Trophoblast cell (in vitro differentiated cells and primary cell): ENCODE data around the gene ZNF681.
A peak's percentile ranks its signal among the peaks of the same experiment; 100 is the strongest.
"Not testable (repeated sequence)": the region's sequence is repeated elsewhere in the genome, so short reads cannot be mapped to it uniquely, and the experiment has no call there.

ENCODE experiments used
- DNase-seq, 2 donors: peaks; one replicate each; pipeline ENCODE4 v3.0.0-alpha.2; 2016
- H2AFZ ChIP-seq: 2 replicates; pipeline ENCODE4 v1.6.1; 2013; ENCODE audit warnings: low read length, moderate library complexity, mild to moderate bottlenecking; ENCODE audit not compliant: insufficient read depth, poor library complexity
- H2AK5ac ChIP-seq: 2 replicates; pipeline ENCODE4 v1.6.1; 2013; ENCODE audit warnings: mild to moderate bottlenecking, low read length
- H2BK120ac ChIP-seq: 2 replicates; pipeline ENCODE4 v1.6.1; 2013; ENCODE audit warnings: low read length, mild to moderate bottlenecking, moderate library complexity; ENCODE audit not compliant: insufficient read depth, poor library complexity
- H2BK12ac ChIP-seq: 2 replicates; pipeline ENCODE4 v1.6.1; 2013; ENCODE audit warnings: mild to moderate bottlenecking, low read length, moderate library complexity
- H2BK5ac ChIP-seq: 2 replicates; pipeline ENCODE4 v1.6.1; 2013; ENCODE audit warnings: low read length, low read depth, moderate library complexity, mild to moderate bottlenecking; ENCODE audit not compliant: poor library complexity
- H3K14ac ChIP-seq: 2 replicates; pipeline ENCODE4 v1.6.1; 2013; ENCODE audit warnings: mild to moderate bottlenecking, low read length
- H3K18ac ChIP-seq: 2 replicates; pipeline ENCODE4 v1.6.1; 2013; ENCODE audit warnings: mild to moderate bottlenecking, low read length
- H3K23ac ChIP-seq: 2 replicates; pipeline ENCODE4 v1.6.1; 2013; ENCODE audit warnings: low read length
- H3K27ac ChIP-seq: 2 replicates; pipeline ENCODE4 v1.5.1; 2013; ENCODE audit warnings: low read depth, mild to moderate bottlenecking, inconsistent platforms, low read length, moderate library complexity
- H3K27me3 ChIP-seq: 2 replicates; pipeline ENCODE4 v1.6.1; 2013; ENCODE audit warnings: inconsistent platforms, mild to moderate bottlenecking, low read length, moderate library complexity; ENCODE audit not compliant: insufficient read depth
- H3K36me3 ChIP-seq, 2 experiments: 1 replicate in 1 of 2; 2 replicates in 1 of 2; pipeline ENCODE4 v1.6.1; 2013; ENCODE audit warnings: low read length in 2 of 2, mild to moderate bottlenecking in 2 of 2, moderate library complexity in 1 of 2; ENCODE audit not compliant: insufficient read depth in 2 of 2, control insufficient read depth in 1 of 2
- H3K4ac ChIP-seq: 2 replicates; pipeline ENCODE4 v1.6.1; 2013; ENCODE audit warnings: low read depth, mild to moderate bottlenecking, low read length, moderate library complexity
- H3K4me1 ChIP-seq, 2 experiments: 1 replicate in 1 of 2; 2 replicates in 1 of 2; pipeline ENCODE4 v1.6.1; 2013; ENCODE audit warnings: low read length in 2 of 2, mild to moderate bottlenecking in 2 of 2, moderate library complexity in 1 of 2; ENCODE audit not compliant: insufficient read depth in 2 of 2, control insufficient read depth in 1 of 2
- H3K4me2 ChIP-seq: 2 replicates; pipeline ENCODE4 v1.6.1; 2013; ENCODE audit warnings: inconsistent platforms, mild to moderate bottlenecking, low read length, moderate library complexity
- H3K4me3 ChIP-seq: 2 replicates; pipeline ENCODE4 v1.5.1; 2013; ENCODE audit warnings: mild to moderate bottlenecking, low read depth, low read length, inconsistent platforms
- H3K79me1 ChIP-seq: one replicate; pipeline ENCODE4 v1.6.1; 2013; ENCODE audit warnings: low read length
- H3K79me2 ChIP-seq: 2 replicates; pipeline ENCODE4 v1.6.1; 2013; ENCODE audit warnings: low read length, mild to moderate bottlenecking; ENCODE audit not compliant: control insufficient read depth, insufficient read depth, poor library complexity
- H3K9ac ChIP-seq: 2 replicates; pipeline ENCODE4 v1.6.1; 2013; ENCODE audit warnings: mild to moderate bottlenecking, low read length
- H3K9me3 ChIP-seq: 2 replicates; pipeline ENCODE4 v1.6.1; 2013; ENCODE audit warnings: low read depth, mild to moderate bottlenecking, control low read depth, inconsistent platforms, low read length; ENCODE audit not compliant: insufficient read depth
- H4K12ac ChIP-seq: 2 replicates; pipeline ENCODE4 v1.6.1; 2013; ENCODE audit warnings: low read depth, mild to moderate bottlenecking, low read length, moderate library complexity
- H4K8ac ChIP-seq: 2 replicates; pipeline ENCODE4 v1.6.1; 2013; ENCODE audit warnings: low read depth, mild to moderate bottlenecking, low read length, moderate library complexity
- H4K91ac ChIP-seq: one replicate; pipeline ENCODE4 v1.6.1; 2013; ENCODE audit warnings: low read depth, mild to moderate bottlenecking, low read length, moderate library complexity
- WGBS: extraction: QIAGEN DNeasy Blood & Tissue Kit; methylation state at CpG from one replicate; pipeline ENCODE4 v1.1.7; 2013; ENCODE audit warnings: missing lambda C conversion rate; ENCODE audit not compliant: insufficient read length, insufficient coverage; ENCODE audit errors: extremely low coverage; 5-methylcytosine and 5-hydroxymethylcytosine counted together

ZNF681 gene

GRCh38 chr19:23698711-23699520 lies 59.8 kb downstream of the ZNF681 start:
- H3K79me2 ChIP-seq: no peaks in the 10 kb centered on the region
- no peak overlapping the region for H2AK5ac ChIP-seq
- H3K27ac ChIP-seq: peak overlapping the region; percentile 11
- no peaks in the 10 kb centered on the region for H3K36me3 ChIP-seq
- no peak overlapping the region for H3K4me3 ChIP-seq
- H2AFZ ChIP-seq: no peak overlapping the region
- no peak overlapping the region for H4K12ac ChIP-seq
- H2BK12ac ChIP-seq: no peak overlapping the region
- H3K14ac ChIP-seq: no peak overlapping the region
- H4K91ac ChIP-seq: no peak overlapping the region
- peak; percentile 42 to 65 for DNase-seq
- no CpG with 5 or more reads among the region's 6 CpGs for WGBS
- no peaks in the 10 kb centered on the region for H3K79me1 ChIP-seq
- no peaks in the 10 kb centered on the region for H3K27me3 ChIP-seq
- no peak overlapping the region for H2BK120ac ChIP-seq
- peaks cover 6 to 8% of the 10 kb centered on the region in 2 experiments for H3K4me1 ChIP-seq
- no peak overlapping the region for H3K18ac ChIP-seq
- no peak overlapping the region for H4K8ac ChIP-seq
- no peaks in the 10 kb centered on the region for H3K9me3 ChIP-seq
- H3K23ac ChIP-seq: no peak overlapping the region
- no peak overlapping the region for H2BK5ac ChIP-seq
- no peak overlapping the region for H3K4me2 ChIP-seq
- no peak overlapping the region for H3K4ac ChIP-seq
- no peak overlapping the region for H3K9ac ChIP-seq

- H2BK12ac ChIP-seq, H4K12ac ChIP-seq, H3K4me3 ChIP-seq, H3K14ac ChIP-seq, H4K8ac ChIP-seq, H3K9ac ChIP-seq, H2AFZ ChIP-seq, H2BK120ac ChIP-seq, H3K4ac ChIP-seq, H3K9me3 ChIP-seq, H2AK5ac ChIP-seq, H3K27ac ChIP-seq, H4K91ac ChIP-seq, H3K4me1 ChIP-seq, H3K18ac ChIP-seq, H3K23ac ChIP-seq, H3K79me1 ChIP-seq, H3K36me3 ChIP-seq, H3K27me3 ChIP-seq, H3K79me2 ChIP-seq, H3K4me2 ChIP-seq, H2BK5ac ChIP-seq: not testable (repeated sequence)
- no CpG with 5 or more reads among the region's 9 CpGs for WGBS
- peak; percentile 58 to 60 for DNase-seq
Observed at GRCh38 chr19:23692937-23693336, 65.8 kb downstream of the ZNF681 start.
